IPS DF 4.7 (cell line): ENCODE measurements around the gene NSD2.
"Not testable (repeated sequence)": the region's sequence is repeated elsewhere in the genome, so short reads cannot be mapped to it uniquely, and the experiment has no call there.

Source experiments
- DNase-seq: peaks from one replicate; pipeline ENCODE4 v3.0.0-alpha.2; 2013; ENCODE audit warnings: low spot score; ENCODE audit errors: extremely low read depth

Gene NSD2

GRCh38 chr4:1870578-1871443 is at the start of gene NSD2:
NSD2 (plus strand) TSS chr4:1871393; CDS start chr4:1900655, 29,262 bp downstream.
- no peak for DNase-seq

DNA sequence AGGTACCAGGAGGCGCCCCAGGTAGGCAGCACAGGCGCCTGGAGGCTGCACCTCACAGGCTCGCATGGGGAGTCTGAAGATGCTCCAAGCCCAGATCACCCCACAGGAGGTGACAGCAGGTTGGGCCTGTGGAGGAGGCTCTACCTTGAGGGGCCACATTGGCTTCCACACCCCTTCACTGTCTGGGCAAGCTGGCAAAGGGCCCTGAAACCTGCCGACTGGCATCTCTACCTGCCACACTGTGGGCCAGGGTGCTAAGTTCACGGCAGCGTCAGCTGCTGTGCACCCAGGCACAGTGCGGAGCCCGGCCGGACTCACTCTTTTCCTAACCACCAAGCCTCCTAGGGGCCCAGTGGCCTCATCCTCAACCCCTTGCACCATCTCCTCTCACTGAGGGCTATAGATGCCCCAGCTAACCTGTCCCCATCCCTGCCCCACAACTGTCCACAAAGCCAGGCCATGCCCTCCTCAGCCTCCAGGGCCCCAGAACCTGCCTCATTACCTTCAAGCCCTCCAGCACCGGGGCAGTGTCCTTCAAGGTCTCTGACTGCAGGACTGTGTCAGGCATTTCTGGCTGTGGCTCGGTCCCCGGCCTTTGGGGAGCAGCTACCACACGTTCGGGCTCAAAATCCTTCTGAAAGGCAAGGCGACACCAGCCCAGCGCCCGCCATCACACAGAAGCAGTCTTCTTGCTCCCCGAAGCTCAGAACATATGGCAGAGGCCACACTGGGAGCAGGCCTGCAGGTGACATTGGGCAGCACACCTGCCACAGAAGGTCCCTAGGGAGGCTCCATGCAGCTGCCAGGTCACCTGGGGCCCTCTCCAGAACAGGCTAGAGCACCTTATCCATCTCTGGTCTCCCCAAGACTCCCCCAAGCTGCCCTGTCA is 49.3 kb upstream of the NSD2 start:
- no peak for DNase-seq

GRCh38 chr4:1822568-1823544 is 48.3 kb upstream of the NSD2 start:
- no peak for DNase-seq

GRCh38 chr4:1823545-1823932 is 47.7 kb upstream of the NSD2 start:
- no peak for DNase-seq

- no peak for DNase-seq
These were observed 46.4 kb upstream of the NSD2 start for GRCh38 chr4:1824746-1825145.

- no peak for DNase-seq
These were observed 45.9 kb upstream of the NSD2 start for GRCh38 chr4:1825326-1825725.

GRCh38 chr4:1826531-1827350 is 44.5 kb upstream of the NSD2 start:
- no peak for DNase-seq

DNA sequence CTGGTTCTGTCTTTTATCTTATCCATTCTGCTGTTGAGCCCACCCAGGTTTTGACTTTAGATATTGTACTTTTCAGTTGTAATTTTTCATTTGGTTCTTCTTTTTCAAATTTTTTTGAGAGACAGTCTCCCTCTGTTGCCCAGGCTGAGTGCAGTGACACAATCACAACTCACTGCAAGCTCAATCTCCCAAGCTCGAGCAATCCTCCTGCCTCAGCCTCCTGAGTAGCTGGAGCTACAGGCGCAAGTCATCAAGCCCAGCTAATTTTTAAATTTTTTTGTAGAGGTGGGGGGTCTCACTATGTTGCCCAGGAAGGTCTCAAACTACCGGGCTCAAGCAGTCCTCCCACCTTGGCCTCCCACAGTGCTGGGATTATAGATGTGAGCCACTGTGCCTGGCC is 41.0 kb upstream of the NSD2 start:
- DNase-seq, result no peak

GRCh38 chr4:1830642-1831228 is 40.5 kb upstream of the NSD2 start:
- no peak for DNase-seq

- no peak for DNase-seq
These were observed 39.9 kb upstream of the NSD2 start for GRCh38 chr4:1831331-1831730.

GRCh38 chr4:1832690-1833089 is 38.5 kb upstream of the NSD2 start:
- no peak for DNase-seq

GRCh38 chr4:1833307-1834046 is 37.7 kb upstream of the NSD2 start:
- no peak for DNase-seq

DNA sequence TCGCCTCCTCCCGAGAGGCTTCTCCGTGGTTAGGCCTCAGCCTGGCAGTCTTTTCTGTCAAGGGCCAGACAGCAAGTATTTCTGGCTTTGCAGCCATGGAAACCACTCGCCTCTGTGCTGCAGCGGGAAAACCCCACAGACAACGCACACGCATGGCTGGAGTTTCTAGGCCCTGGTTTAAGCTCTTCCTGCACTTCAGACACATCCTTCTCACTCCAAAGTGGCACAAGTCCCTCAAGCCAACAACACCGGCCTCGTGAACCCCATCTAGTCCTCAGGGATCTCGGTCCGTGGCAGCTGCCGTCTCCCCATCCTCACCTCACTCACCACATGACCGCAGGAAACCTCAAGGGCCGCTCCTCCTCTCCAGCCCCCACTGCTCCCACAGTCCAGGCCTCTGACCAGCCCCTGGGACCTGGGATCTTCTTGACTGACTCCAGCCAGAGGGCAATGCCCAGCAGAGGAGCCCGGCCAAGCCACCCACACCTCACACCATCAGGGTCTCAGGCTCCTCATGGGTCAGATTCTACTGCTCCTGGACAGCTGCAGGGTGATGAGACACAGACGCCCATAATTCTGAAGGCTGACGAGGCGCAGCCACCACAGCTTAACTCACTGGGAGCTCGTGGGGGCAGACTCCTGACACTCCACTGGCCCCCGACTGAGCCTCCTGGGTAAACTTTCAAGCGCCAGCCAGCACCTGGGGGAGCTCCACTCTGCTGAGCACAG is 37.0 kb upstream of the NSD2 start:
- no peak for DNase-seq

DNA sequence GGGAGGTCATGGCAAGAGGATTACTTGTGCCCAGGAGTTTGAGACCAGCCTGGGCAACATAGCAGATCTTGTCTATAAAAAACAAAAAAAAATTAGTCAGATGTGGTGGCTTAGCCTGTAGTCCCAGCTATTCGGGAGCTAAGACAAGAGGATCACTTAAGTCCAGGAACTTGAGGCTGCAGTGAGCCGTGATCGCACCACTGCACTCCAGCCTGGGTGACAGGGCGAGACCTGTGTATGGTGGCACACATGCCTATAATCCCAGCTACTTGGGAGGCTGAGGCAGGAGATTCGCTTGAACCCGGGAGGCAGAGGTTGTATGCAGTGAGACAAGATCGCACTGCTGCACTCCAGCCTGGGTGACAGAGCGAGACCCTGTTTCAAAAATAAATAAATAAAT is 35.4 kb upstream of the NSD2 start:
- DNase-seq, result not testable (repeated sequence)

GRCh38 chr4:1836650-1837049 is 34.5 kb upstream of the NSD2 start:
- no peak for DNase-seq

DNA sequence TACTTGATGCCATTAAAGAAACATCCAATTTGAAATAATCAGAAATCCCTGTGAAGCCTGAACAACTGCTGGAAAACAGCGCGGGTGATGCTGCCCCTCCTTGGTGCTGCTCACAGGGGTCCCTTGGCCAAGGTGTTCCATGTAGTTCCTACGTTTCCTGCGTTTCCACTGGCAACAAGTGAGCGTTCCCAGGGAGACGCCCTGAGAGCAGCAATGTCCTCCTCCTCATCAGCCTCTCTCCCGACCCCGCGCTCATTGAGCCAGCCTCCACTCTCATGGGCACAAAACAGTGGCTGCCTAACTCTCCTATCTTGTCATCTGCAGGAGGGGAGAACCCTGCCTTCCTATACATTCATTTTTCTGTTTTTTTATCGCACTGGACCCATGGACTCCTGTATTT is 34.1 kb upstream of the NSD2 start:
- no peak for DNase-seq

DNA sequence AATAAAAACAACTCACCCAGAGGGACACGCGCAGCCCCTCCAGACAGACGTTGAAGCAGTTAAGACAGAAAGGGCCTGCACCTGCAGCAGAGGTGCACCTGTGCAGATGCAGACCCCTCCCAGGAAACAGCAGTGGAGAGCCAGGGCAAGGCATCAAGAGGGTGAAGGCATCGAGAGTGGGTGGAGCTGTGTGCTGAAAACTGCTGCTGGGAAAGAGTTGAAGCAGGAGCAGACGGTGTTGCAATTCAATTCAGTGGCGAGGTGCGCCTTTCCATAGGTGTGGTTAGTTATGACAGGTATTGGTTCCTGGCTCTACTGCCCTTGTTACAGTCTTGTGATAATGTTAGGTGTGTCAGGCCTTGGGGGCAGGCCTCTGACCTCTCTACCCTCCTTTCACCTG is 31.9 kb upstream of the NSD2 start:
- DNase-seq, result no peak

GRCh38 chr4:1841201-1841886 is 29.8 kb upstream of the NSD2 start:
- DNase-seq, result no peak
